ENCODE results near the gene MTMR8.

DNA sequence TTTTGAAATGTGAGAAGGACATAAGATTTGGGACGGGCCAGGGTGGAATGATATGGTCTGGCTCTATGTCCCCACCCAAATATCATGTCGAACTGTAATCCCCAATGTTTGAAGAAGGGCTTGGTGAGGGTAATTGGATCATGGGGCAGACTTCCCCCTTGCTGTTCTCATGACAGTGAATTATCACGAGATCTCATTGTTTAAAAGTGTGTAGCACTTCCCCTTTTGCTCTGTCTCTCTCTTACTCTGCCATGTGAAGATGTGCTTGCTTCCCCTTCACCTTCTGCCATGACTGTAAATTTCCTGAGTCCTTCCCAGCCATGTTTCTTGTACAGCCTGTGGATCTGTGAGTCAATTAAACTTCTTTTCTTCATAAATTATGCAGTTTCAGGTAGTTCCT is 17.5 kb downstream of the MTMR8 start:
- TF ChIP-seq, protein P1, sequence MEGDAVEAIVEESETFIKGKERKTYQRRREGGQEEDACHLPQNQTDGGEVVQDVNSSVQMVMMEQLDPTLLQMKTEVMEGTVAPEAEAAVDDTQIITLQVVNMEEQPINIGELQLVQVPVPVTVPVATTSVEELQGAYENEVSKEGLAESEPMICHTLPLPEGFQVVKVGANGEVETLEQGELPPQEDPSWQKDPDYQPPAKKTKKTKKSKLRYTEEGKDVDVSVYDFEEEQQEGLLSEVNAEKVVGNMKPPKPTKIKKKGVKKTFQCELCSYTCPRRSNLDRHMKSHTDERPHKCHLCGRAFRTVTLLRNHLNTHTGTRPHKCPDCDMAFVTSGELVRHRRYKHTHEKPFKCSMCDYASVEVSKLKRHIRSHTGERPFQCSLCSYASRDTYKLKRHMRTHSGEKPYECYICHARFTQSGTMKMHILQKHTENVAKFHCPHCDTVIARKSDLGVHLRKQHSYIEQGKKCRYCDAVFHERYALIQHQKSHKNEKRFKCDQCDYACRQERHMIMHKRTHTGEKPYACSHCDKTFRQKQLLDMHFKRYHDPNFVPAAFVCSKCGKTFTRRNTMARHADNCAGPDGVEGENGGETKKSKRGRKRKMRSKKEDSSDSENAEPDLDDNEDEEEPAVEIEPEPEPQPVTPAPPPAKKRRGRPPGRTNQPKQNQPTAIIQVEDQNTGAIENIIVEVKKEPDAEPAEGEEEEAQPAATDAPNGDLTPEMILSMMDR (IDR thresholded peaks at IDR 0.05) = no peak
- TF ChIP-seq POLR2A (IDR thresholded peaks at IDR 0.05) = no peak
